GM21381 (cell line): ENCODE measurements around the gene ZNF148.

Experiments used
- ATAC-seq: cut with Tn5 transposase; IDR thresholded peaks from one replicate; pipeline ENCODE4 v1.9.1; 2021; ENCODE audit warnings: mild to moderate bottlenecking, moderate library complexity; ENCODE audit not compliant: unreplicated experiment

ZNF148 gene

GRCh38 chr3:125194061-125194848 is 180.9 kb downstream of the ZNF148 start:
- ATAC-seq = no peak

GRCh38 chr3:125192190-125193035 is 182.7 kb downstream of the ZNF148 start:
- ATAC-seq = peak; percentile 66

- ATAC-seq = no peak
Observed at GRCh38 chr3:125191730-125192129, 183.4 kb downstream of the ZNF148 start.

GRCh38 chr3:125191256-125191655 is 183.9 kb downstream of the ZNF148 start:
- ATAC-seq = no peak

GRCh38 chr3:125190786-125191185 is 184.3 kb downstream of the ZNF148 start:
- no peak for ATAC-seq

- no peak for ATAC-seq
Observed at GRCh38 chr3:125189378-125190165, 185.6 kb downstream of the ZNF148 start.

GRCh38 chr3:125188955-125189354 is 186.2 kb downstream of the ZNF148 start:
- no peak for ATAC-seq

- ATAC-seq = no peak
Observed at GRCh38 chr3:125187599-125187910, 187.6 kb downstream of the ZNF148 start.

GRCh38 chr3:125186800-125187598 is 188.1 kb downstream of the ZNF148 start:
- ATAC-seq = no peak

- no peak for ATAC-seq
Observed at GRCh38 chr3:125186261-125186787, 188.8 kb downstream of the ZNF148 start.

GRCh38 chr3:125185805-125186204 is 189.3 kb downstream of the ZNF148 start:
- no peak for ATAC-seq

GRCh38 chr3:125179884-125180240 is 195.3 kb downstream of the ZNF148 start:
- ATAC-seq = no peak

GRCh38 chr3:125179143-125179883 is 195.8 kb downstream of the ZNF148 start:
- ATAC-seq = no peak

GRCh38 chr3:125177746-125178145 is 197.4 kb downstream of the ZNF148 start:
- no peak for ATAC-seq
